Stimulated activated CD4-positive, alpha-beta T cell treated with anti-CD3 and anti-CD28 coated beads, Interleukin-1b, Interleukin-23, amount 100 ng/mL, for 4 hours (primary cell): ENCODE data around the gene USP35.
"Not testable (repeated sequence)": the region's sequence is repeated elsewhere in the genome, so short reads cannot be mapped to it uniquely, and the experiment has no call there.

Source experiments
- DNase-seq, 2 donors: peaks; one replicate each; pipeline ENCODE4 v3.0.0-alpha.2; 2020; ENCODE audit warnings: low read depth in 2 of 2

USP35 gene

DNA sequence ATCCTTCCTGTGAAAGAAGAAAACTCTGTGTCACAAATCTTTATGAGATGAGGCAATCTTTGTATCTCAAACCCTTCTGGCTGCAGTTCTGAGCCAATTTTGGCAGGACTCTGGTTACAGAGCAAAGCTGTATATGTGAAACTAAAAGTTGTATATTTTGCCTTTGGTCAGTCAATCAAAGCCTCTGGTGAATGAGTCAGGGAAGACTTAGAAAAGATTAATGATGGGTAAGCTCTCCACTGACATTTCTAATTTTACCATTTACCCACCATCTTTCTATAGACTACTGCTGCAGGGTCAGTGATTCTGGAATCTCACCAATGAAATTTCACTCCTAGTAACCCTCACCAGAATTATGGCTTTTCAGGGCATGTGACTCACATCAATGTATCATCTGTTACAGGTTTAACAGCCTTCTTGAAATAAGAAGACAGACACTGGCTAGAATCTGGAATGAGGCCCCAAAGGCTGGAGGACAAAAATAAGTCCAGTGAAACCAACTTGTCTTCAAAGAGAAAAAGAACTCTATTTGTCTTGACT is 43.3 kb downstream of the USP35 start:
- DNase-seq: no peak

DNA sequence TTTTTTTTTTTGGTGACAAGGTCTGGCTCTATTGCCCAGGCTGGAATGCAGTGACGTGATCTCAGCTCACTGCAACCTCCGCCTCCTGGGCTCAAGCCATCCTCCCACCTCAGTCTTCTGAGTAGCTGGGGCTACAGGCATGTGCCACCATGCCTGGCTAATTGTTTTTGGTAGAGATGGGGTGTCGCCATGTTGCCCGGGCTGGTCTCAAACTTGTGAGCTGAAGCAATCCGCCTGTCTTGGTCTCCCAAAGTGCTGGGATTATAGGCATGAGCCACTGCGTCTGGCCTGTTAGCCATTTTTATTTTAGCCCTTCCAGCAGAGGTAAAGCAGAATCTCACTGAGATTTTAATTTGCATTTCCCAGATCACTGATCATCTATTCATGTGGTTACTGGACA is 44.3 kb downstream of the USP35 start:
- not testable (repeated sequence) for DNase-seq

DNA sequence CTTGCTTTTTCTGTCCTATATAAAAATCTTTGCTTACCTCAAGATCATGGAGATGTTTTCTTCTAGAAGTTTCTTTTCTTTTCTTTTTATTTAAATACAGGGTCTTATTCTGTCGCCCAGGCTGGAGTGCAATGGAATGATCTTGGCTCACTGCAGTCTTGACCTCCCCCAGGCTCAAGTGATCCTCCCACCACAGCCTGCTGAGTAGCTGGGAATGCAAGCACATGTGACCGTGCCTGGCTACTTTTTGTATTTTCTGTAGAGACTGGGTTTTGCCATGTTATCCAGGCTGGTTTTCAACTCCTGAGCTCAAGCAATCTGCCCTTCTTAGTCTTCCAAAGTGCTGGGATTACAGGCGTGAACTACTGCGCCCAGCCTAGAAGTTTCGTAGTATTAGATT is 45.3 kb downstream of the USP35 start:
- DNase-seq: no peak

DNA sequence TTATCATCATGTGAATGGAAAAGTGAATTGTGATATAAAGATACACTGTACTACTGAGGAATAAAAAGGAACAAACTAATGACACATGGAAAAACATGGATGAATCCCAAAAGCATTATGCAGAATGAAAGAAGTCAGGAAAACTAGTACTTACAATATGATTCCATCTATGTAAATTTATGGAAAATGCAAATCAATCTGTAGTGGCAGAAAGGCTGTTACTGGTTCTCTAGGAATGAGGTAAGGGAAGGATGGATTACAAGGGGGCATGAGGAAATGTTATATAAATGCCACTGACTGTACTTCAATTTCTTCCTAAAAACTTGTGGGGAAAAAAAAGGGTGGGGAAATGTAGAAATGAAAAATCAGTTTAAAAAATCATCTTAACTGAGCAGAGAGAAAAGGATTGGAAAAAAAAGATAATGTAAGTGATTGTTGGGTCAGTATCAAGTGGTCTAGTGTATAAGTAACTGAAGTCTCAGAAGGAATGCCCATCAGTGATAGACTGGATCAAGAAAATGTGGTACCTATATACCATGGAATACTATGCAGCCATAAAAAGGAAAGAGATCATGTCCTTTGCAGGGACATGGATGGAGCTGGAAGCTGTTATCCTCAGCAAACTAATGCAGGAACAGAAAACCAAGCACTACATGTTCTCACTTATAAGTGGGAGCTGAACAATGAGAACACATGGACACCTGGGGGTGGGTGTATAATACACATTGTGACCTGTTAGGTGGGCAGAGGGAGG is 48.8 kb downstream of the USP35 start:
- no peak for DNase-seq

DNA sequence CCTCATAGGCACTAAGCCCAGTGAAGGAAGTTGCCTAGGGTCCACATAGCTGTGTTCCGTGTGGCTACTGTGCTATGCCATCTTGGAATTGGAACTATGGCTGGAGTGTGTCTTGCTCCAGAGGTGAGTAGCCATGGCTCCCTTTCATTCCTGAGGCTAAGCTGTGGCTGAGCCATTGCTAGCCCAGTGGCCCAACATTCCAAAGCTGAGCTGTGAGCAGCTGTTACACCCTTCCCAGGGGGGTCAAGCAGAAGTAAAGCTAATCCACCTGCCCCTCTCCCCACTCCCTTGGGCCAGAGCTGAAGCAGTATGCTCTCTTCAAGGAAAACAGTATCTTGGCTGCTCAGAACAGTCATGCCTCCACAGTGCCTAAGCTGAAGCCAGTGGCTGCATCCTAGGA is 51.1 kb downstream of the USP35 start:
- DNase-seq: no peak

DNA sequence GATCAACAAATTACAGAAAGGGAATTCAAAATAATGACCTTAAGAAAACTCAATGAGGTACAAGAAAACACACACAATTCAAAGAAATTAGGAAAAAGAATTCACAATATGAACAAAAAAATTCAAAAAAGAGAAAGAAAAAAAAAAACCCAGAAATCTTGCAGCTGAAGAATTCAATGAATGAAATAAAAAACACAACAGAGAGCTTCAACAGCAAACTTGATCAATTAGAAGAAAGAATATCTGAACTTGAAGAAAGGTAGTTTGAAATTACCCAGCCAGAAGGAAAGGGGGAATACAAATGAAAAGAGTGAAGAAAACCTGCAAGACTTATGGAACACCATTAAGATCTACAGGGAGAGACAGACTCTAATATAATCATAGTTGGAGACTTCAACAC is 52.8 kb downstream of the USP35 start:
- DNase-seq: no peak

DNA sequence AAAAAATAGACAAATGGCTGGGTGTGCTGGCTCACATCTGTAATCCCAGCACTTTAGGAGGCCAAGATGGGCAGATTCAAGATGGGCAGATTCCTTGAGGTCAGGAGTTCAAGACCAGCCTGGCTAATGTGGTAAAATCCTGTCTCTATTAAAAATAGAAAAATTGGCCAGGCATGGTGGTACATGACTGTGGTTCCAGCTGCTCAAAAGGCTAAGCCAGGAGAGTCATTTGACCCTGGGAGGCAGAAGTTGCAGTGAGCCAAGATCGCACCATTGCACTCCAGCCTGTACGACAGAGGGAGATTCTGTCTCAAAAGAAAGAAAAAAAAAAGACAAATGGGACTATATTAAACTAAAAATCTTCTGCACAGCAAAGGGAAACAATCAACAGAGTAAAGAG is 55.4 kb downstream of the USP35 start:
- no peak for DNase-seq

DNA sequence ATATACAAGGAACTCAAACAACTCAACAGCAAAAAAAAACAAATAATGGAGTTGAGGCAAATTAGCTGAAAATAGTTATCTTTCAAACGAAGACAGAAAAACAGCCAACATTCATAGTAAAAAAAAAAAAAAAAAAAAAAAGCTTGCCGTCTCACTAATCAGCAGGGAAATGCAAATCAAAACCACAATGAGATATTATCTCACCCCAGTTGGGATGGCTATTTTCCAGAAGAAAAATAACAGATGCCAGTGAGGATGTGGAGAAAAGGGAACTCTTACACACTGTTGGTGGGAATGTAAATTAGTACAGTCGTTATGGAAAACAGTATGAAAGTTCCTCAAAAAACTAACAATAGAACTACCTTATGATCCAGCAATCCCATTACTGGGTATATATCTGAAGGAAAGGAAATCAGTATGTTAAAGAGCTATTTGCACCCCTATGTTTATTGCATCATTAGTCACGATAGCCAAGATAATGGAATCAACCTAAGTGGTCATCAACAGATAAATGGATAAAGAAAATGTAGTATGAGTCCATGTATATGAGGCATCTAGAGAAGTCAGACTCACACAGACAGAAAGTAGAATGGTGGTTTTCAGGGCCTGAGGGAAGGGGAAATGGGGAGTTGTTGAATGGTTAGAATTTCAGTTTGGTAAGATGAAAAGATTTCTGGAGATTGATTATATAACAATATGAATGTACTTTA is 56.0 kb downstream of the USP35 start:
- DNase-seq: no peak

DNA sequence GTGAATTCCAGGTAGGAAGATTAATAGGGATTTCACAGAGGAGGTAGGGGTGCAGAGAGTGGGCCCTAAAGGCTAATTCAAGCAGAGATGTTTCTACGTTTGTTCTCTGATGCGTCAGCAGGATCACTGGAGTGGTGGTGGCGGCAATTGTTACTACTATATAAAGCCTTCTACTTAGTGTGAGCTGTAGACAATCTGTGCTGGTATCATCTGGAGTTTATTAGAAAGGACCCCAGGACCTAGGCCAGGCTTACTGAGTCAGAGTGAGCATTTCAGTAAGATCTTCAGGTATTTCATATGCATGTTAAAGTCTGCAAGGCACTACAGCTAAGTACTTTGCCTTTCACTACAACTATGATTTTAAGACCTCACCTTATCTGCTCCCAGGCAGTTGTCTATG is 59.5 kb downstream of the USP35 start:
- DNase-seq: no peak

DNA sequence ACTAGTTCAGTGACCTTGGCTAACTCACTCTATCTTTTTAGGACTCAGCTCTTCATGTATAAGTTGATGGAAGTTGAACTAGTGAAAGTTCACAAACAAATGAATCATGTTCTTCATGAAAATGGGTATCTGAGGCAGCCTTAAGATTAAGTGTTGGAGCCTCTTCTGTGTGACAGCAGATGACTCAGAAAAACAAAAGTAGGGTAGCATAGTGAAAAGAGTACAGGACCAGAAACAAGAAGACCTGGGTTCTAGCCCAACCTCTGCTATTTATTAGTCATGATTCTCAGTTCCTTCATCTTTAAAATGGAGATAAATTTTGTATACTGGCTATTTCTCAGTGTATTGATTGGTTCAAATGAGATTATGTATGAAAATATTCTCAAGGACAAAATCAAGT is 60.2 kb downstream of the USP35 start:
- no peak for DNase-seq

DNA sequence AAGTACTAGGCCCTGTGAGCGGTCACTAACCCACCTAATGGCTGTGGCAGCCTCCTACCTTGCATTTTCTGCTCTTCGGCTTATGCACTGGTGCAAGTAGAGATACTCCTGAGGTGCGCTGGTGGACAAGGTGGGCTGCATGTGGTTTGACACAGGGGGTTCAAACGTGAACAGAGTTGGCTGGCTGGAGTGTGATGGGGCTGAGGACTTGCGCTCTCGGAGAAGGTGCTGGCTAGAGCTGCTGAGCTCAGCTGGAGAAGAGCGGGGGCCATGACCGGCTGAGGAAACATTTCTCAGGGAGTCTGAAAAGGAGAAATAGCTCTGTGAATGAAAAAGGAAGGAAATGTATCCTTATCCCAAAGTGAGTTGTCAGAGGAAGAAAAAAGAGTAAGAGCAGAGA is 61.4 kb downstream of the USP35 start:
- DNase-seq: no peak

DNA sequence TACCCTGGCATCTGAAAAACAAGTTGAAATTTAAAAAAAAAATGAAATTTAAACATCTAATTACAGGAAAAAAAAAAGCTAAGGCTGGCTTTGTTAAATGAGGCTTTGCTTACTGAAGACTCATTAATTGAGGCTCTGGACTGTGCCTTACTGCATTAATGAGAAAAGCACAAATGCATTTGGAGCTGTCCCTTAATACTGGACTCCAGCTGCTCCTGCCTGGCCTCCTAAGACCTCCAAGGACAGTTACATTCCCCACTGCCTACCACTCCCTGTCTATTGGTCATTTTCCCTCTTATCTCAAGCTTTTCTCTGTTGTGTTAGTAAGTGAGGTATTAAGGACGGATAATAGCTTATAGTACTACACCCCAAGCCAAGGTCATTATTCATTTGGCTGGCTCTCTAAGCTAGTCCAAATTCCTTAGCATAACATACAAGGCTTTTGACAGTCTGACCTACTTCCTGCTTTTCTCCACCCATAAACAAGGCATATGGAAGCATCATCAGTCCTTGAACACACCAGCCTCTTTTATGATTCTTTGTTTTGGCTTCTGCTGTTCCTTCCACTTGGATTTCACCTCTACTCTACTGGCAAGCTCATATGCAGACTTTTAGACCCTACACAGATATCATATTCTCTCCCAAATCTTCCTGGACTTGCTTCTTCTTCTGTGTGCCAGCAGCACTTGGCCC is 62.5 kb downstream of the USP35 start:
- no peak for DNase-seq

DNA sequence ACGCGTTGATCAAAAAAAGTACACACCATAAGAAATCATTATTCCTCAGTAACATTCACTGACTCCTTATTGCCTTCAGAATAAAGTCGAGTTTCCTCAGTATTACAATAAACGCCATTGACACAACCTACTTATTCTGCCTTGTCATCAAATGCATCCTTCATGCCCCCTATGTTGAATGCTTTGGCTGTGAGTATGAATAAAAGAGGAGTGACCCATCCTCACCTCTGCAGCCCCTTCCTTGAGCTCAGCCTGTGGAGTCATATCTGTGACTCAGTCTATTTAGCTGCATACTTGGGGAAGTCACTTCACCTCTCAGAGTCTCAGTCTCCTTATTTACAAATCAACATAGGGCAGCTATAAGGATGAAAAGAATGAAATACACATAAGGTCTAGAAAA is 65.1 kb downstream of the USP35 start:
- no peak for DNase-seq

DNA sequence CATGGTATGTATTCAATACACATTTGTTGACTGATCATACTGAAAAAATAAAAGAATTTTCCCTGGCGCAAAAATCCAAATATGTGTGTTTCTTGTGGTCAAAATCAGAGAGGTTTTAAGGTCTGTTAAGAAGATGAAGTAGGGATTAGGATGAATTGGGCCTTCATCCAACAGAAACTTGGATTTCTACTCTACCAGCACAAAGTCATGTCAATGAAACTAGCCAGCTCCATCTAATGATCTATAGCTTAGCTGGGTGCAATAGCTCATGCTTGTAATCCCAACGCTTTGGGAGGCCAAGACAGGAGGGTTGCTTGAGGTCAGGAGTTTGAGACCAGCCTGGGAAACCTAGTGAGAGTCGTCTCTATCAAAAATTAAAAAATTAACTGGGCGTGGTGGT is 65.5 kb downstream of the USP35 start:
- DNase-seq: no peak

DNA sequence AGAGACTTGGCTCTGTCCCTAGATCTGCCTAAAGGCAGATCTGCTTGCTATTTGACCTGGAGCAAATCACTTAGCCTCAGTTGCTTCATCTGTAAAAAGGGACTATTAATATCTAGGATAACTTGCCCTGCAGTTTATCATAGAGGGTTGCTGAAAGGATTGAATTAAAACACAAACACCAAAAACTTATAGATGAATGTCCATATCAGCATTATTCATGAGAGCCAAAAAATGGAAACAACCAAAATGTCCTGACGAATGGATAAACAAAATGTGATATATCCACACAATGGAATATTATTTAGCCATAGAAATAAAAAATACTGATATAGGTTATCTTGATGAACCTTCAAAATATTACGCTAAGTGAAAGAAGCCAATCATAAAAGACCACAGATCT is 67.2 kb downstream of the USP35 start:
- no peak for DNase-seq

DNA sequence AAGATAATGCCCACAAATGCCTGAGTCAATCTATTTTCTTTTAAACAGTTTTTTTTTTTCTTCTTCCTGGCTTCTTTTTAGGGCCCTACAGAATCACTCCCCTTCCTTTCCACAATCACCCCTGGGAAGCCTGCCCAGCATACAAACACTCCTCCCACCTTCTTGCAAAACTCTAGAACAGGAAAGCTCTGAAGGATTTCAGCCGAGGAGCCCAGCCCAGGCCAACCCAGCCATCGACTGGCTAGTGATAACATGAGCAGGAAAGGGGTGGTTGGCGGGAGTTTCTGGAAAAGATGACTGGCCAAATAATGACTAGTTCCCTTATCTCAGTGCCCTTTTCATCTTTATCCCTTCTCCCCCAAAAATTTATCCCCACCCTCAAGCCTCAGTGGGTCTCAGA is 68.2 kb downstream of the USP35 start:
- no peak for DNase-seq

DNA sequence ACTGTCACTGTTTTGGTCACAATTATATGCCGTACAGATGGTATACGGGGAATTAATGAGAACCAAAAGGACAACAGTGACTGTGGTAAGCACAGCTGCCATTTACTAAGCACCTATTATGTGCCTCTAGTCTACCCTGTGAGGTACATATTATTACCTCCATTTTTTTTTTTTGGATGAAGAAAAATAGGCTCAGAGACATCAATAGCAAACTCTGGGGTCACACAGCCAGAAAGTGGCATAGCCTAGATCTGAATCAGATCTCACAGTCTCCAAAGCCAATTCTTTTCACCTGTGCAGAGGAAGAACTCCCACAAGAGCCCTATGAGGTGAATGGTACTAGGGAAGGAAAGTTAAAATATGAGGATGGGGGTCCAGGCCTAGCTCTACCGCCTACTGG is 68.9 kb downstream of the USP35 start:
- DNase-seq: no peak

DNA sequence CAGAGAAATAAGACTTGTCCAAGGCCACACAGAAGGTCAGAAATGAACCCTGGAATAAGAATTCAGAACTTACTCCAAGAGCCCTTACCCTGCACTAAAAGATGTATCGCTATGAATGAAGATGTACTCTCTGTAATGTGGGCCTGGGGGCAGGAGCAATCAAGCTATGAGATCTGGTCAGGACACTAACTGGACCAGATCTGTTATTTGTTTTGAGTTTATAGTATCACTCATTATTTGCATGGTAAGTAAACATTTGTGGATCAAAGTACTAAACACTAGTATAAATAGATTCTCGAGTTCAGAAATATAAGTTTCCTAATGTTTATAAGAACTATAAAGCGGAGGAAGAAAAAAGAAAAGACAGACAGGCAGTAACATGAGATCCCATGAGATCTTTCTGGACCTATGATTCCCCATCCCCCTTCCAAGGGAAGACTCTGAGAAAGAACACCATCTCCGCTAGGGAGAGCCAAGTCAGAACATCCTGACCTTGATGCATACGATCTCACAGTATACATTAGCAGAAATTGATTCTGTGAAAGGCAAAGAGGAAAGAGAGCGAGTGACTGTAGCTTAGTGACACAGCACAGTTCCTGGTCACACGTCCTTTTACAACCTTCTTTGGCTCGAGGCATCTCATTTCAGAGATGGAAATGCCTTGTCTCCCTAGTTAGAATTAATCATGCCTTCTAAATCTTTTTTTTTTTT is 71.2 kb downstream of the USP35 start:
- DNase-seq: no peak

DNA sequence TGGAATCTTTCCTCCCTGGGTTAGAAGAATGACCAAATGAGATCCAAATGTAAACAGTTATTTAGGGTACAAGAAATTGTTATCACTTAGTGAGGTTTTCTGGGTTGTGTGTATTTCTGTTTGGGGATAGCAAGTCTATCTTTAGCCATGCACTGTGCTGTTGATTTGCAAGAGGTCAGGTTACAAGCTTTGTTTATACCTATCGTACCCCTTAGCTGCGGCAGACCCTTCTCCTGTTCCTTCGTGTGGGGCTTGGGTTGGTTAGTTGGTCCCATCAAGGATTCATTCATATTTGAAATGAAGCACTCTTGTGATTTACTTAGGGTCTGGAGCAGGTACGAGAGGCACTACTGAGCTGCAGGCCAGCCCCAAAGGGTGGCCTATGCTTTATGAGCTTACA is 72.6 kb downstream of the USP35 start:
- no peak for DNase-seq

DNA sequence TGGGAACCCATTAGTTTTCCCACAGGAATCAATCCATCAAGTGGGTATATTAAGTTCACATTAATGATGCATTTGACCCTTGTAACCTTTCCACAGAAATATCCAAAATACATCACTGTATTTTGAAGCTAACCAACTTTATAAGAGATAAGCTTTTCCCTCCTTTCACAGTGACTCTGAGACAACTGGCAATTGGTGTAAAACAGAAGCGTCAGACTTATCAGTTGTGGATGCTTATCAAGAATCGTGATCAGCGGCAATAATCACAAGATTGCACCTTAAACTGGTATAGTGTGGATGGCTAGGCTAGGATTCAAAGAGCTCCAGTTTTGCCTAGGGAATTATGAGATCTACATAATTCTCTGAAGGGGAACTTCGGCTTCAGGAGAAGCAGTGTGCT is 73.1 kb downstream of the USP35 start:
- DNase-seq: no peak

DNA sequence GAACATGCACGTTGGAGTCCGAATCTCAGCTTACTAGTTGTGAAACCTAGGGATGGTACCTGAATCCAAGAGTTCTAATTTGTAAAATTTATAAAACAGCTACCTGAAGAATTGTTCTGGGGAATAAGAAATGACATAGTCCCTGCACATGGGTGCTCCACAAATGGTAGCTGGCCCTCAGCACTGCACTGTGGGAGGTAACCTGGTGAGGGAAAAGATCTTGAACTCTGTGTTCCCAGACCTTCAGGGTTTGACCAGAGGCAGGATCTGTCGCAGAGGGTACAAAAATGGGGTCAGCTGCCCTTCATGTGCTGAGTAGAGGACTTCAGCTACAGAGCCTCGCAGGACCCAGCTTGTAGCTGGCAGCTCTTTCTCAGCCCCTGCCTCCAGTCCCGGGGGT is 73.5 kb downstream of the USP35 start:
- DNase-seq: no peak

DNA sequence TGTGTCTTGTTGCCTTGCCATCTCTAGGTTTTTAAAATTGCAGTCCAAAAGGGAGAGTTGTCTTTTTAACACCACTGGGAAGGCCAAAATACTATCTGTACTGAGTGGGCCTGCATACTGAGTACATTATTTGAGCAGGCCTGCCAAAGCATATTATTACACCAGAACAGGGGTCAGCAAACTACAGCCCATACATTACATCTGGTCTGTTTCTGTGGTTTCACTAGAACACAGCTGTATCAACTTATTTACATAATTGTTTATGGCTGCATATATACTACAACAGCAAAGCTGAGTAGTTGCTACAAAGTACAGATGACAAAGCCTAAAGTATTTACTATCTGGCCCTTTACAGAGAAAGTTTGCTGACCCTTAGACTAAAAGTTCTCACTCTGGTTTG is 74.0 kb downstream of the USP35 start:
- no peak for DNase-seq
